ENCODE data around the gene TLCD1. TPM values are rescaled to one million over a fixed set of nuclear protein-coding genes. Genes with fewer than 3 reads are reported as not detected.
A peak's percentile ranks its signal among the peaks of the same experiment; 100 is the strongest.

The TLCD1 gene
- total and polyA plus RNA-seq, 2 of the 8 experiments (the other 6 are each of a cell fraction or from before 2014, with no cell fraction given) = 40.7 to 128 TPM

DNA sequence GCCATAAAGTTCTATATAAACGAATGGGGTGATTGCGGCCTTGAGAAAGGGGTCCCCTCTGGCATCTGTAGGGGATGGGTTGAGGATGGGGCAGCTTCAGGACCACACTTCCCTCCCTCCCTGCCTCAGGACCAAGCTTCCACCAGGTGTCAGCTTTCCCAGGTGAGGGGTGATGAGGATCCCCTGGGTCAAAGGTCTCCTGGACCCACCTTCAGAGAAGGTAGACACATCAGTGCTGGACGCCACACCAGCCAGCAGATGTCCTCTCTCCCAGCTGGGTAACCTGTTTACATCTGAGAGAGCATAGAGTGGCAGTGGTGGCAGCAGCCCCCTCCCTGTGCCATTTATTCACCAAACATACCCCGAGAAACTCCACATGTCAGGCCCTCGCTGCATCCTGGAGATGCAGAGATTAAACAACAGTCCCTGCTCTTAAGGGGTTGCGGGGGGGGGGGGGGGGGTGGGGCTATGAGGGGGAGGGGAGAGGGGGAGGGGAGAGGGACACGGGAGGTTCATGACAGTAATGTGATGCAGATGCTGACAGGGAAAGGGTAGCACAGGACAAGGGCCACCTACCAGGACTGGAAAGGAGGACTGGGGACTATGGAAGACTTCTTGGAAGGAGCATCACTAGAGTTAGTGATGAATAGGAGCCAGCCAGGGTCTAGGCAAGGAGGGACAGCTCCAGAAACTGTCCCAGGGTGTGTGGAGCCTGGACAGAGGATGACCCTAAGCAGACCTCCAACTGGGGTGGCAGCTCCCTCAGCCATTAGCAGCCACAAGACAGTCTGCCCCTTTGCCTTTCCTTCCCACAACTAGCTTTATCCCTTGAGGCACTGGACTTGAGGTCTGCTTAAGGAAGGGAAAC, 19.3 kb downstream of the TLCD1 start:
- no peak overlapping the region for H3K14ac ChIP-seq (ENCODE audit: insufficient read length)
- no peak overlapping the region for H2BK15ac ChIP-seq (ENCODE audit: low read length)
- no peak overlapping the region for H2BK20ac ChIP-seq (ENCODE audit: low read length)
- 0 out of 2 replicates have a peak overlapping the region, but pooled peaks have one; percentile 39 for H2BK12ac ChIP-seq (ENCODE audit: low read depth, low read length)
- peaks cover 9 to 10% of the 10 kb centered on the region in 2 experiments for H4K20me1 ChIP-seq (replicated peaks in 1 of 2; ENCODE audit: control insufficient read depth in 1 of 2, insufficient read depth in 2 of 2, low read length in 2 of 2)
- H3K4me3 ChIP-seq (ENCODE audit: extremely low read depth in 1 of 4, insufficient read depth in 2 of 4, low read depth in 3 of 4, low read length in 4 of 4) = no peak overlapping the region
- H3K9me3 ChIP-seq (ENCODE audit: insufficient read depth in 2 of 2, low read depth in 1 of 2, low read length in 1 of 2) = no peaks in the 10 kb centered on the region
- ChIA-PET POLR2A (ENCODE audit: partially characterized antibody) (interaction anchor here (0.7 to 4.5 kb wide), 19 partner anchors 8 to 228 kb away, joined by 3 to 30 read pairs (median 4); partner anchors contain the start of genes BLTP2, RPL23A, RSKR and SDF2), CTCF (ENCODE audit: partially characterized antibody) (interaction anchor here (0.6 to 1.3 kb wide), 4 partner anchors 10 to 67 kb away, joined by 3 to 4 read pairs (median 4); no protein-coding TSS in a partner anchor)
- H3K27me3 ChIP-seq (replicated peaks in 1 of 4; ENCODE audit: control insufficient read depth in 3 of 4, extremely low read depth in 1 of 4, insufficient read depth in 3 of 4, low read length in 3 of 4) = no peaks in the 10 kb centered on the region
- DNase-seq (ENCODE audit: low read depth in 1 of 2, low spot score in 2 of 2) (no peak), FAIRE-seq (no peak)
- no peak overlapping the region for H2BK120ac ChIP-seq (replicated peaks; ENCODE audit: low read depth, low read length)
- peaks cover 4 to 16% (median 12%) of the 10 kb centered on the region in 4 experiments; a peak in 6 of 8 replicates for H3K36me3 ChIP-seq (ENCODE audit: control insufficient read depth in 2 of 4, insufficient read depth in 4 of 4, low read length in 3 of 4)
- 0 out of 2 replicates have a peak overlapping the region, but pooled peaks have one; percentile 53 for H2BK5ac ChIP-seq (ENCODE audit: low read depth, low read length)
- no peak overlapping the region for H3K23ac ChIP-seq (ENCODE audit: insufficient read length)
- 0 out of 4 replicates have a peak overlapping the region, but pooled peaks of 1 of the 2 experiments have one; percentile 0 for H3K4me2 ChIP-seq (ENCODE audit: insufficient read depth in 1 of 2, low read depth in 2 of 2, low read length in 2 of 2)
- H3K23me2 ChIP-seq (ENCODE audit: low read depth, low read length) = peaks cover 9% of the 10 kb centered on the region
- no peak overlapping the region for H2AFZ ChIP-seq (ENCODE audit: low read length)
- H3K9ac ChIP-seq (replicated peaks in 1 of 4; ENCODE audit: extremely low read depth in 1 of 4, low read depth in 3 of 4, low read length in 3 of 4) = no peak overlapping the region
- H3K4me1 ChIP-seq (replicated peaks in 1 of 4; ENCODE audit: control insufficient read depth in 3 of 4, insufficient read depth in 4 of 4, low read length in 3 of 4) = peaks cover 0 to 11% (median 6%) of the 10 kb centered on the region in 4 experiments; a peak in 4 of 7 replicates
- H2AK5ac ChIP-seq (ENCODE audit: low read depth, low read length) = no peak overlapping the region
- no peak overlapping the region for H3K56ac ChIP-seq (replicated peaks; ENCODE audit: insufficient read length, low read depth, low read length)
- no peak overlapping the region for H4K91ac ChIP-seq (replicated peaks; ENCODE audit: insufficient read length, low read length)
- H4K5ac ChIP-seq (ENCODE audit: insufficient read length, low read depth, low read length) = no peak overlapping the region
- no peak overlapping the region for H4K8ac ChIP-seq (ENCODE audit: extremely low read depth, insufficient read depth, low read length)
- WGBS, 2 experiments (ENCODE audit: extremely low coverage in 1 of 2, insufficient coverage in 1 of 2, insufficient read length in 1 of 2, insufficient replicate concordance in 2 of 2, low coverage in 1 of 2, low lambda C conversion rate in 2 of 2, missing lambda C conversion rate in 1 of 2) = 85% methylated on average over 4 of the region's 7 CpGs; no CpG with 5 or more reads in 1 of the 2 experiments
- no peak for TF ChIP-seq ZNF274 (IDR thresholded peaks at IDR 0.05; ENCODE audit: borderline replicate concordance, extremely low read depth, low read length)
- no peak for TF ChIP-seq EZH2 (IDR thresholded peaks at IDR 0.05; ENCODE audit: low read depth, low read length, severe bottlenecking)
- TF ChIP-seq, protein P1, sequence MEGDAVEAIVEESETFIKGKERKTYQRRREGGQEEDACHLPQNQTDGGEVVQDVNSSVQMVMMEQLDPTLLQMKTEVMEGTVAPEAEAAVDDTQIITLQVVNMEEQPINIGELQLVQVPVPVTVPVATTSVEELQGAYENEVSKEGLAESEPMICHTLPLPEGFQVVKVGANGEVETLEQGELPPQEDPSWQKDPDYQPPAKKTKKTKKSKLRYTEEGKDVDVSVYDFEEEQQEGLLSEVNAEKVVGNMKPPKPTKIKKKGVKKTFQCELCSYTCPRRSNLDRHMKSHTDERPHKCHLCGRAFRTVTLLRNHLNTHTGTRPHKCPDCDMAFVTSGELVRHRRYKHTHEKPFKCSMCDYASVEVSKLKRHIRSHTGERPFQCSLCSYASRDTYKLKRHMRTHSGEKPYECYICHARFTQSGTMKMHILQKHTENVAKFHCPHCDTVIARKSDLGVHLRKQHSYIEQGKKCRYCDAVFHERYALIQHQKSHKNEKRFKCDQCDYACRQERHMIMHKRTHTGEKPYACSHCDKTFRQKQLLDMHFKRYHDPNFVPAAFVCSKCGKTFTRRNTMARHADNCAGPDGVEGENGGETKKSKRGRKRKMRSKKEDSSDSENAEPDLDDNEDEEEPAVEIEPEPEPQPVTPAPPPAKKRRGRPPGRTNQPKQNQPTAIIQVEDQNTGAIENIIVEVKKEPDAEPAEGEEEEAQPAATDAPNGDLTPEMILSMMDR (IDR thresholded peaks at IDR 0.05; ENCODE audit: control extremely low read depth in 1 of 3, insufficient read depth in 1 of 3, low read depth in 1 of 3, low read length in 3 of 3) = peak in 2 of 3 experiments; percentile 29 to 50; a peak in 2 of 4 replicates
- TF ChIP-seq TBP (IDR thresholded peaks at IDR 0.05; ENCODE audit: low read depth, low read length) = no peak
- no peak for TF ChIP-seq SIRT6 (IDR thresholded peaks at IDR 0.05; ENCODE audit: low read length)
- no peak for TF ChIP-seq CTBP2 (IDR thresholded peaks at IDR 0.05; ENCODE audit: borderline replicate concordance, insufficient read depth, insufficient read length, low read length)
- peak in 1 of 2 experiments; percentile 8; a peak in 2 of 4 replicates for TF ChIP-seq RAD21 (IDR thresholded peaks at IDR 0.05 in 1 of 2, conservative IDR thresholded peaks at IDR 0.05 in 1 of 2; ENCODE audit: low read depth in 2 of 2, low read length in 2 of 2)
- H3K27ac ChIP-seq (ENCODE audit: low read depth, low read length) = no peak overlapping the region
- no peak overlapping the region for H3K18ac ChIP-seq (ENCODE audit: extremely low read depth, low read length)
- peaks cover 3% of the 10 kb centered on the region; the same call in 1 of the 2 replicates for H3K79me1 ChIP-seq (ENCODE audit: low read depth, low read length)
- peaks cover 0 to 15% of the 10 kb centered on the region in 2 experiments; a peak in 2 of 4 replicates for H3K79me2 ChIP-seq (ENCODE audit: control insufficient read depth in 1 of 2, insufficient read depth in 2 of 2, low read length in 2 of 2)
- no peak overlapping the region for H3K4ac ChIP-seq (replicated peaks; ENCODE audit: insufficient read length, low read depth, low read length)
